GM19438 (cell line): ENCODE measurements around the gene CYP4F22.
"Not testable (repeated sequence)": the region's sequence is repeated elsewhere in the genome, so short reads cannot be mapped to it uniquely, and the experiment has no call there.

Experiments
- ATAC-seq: cut with Tn5 transposase; IDR thresholded peaks from one replicate; pipeline ENCODE4 v1.9.1; 2021; ENCODE audit warnings: low read depth; ENCODE audit not compliant: unreplicated experiment

The CYP4F22 gene

GRCh38 chr19:15564534-15565168 lies 56.3 kb downstream of the CYP4F22 start:
- no peak for ATAC-seq

- no peak for ATAC-seq
These were observed 62.1 kb downstream of the CYP4F22 start for GRCh38 chr19:15570420-15570819.

- ATAC-seq, result no peak
These were observed 67.1 kb downstream of the CYP4F22 start for GRCh38 chr19:15575406-15575805.

GRCh38 chr19:15576526-15577156 lies 68.3 kb downstream of the CYP4F22 start:
- ATAC-seq, result no peak

- no peak for ATAC-seq
These were observed 69.0 kb downstream of the CYP4F22 start for GRCh38 chr19:15577184-15577771.

- ATAC-seq, result no peak
These were observed 75.0 kb downstream of the CYP4F22 start for GRCh38 chr19:15583346-15583745.

GRCh38 chr19:15584095-15584494 lies 75.8 kb downstream of the CYP4F22 start:
- ATAC-seq, result no peak

GRCh38 chr19:15584541-15585115 lies 76.3 kb downstream of the CYP4F22 start:
- no peak for ATAC-seq

- ATAC-seq, result no peak
These were observed 79.3 kb downstream of the CYP4F22 start for GRCh38 chr19:15587663-15588062.

- ATAC-seq, result no peak
These were observed 79.9 kb downstream of the CYP4F22 start for GRCh38 chr19:15588265-15588664.

- no peak for ATAC-seq
These were observed 81.6 kb downstream of the CYP4F22 start for GRCh38 chr19:15589760-15590451.

- ATAC-seq, result no peak
These were observed 83.5 kb downstream of the CYP4F22 start for GRCh38 chr19:15591796-15592195.

- ATAC-seq, result not testable (repeated sequence)
These were observed 84.2 kb downstream of the CYP4F22 start for GRCh38 chr19:15592506-15592905.

GRCh38 chr19:15593766-15594165 lies 85.4 kb downstream of the CYP4F22 start:
- ATAC-seq, result not testable (repeated sequence)

- ATAC-seq, result no peak
These were observed 86.7 kb downstream of the CYP4F22 start for GRCh38 chr19:15595069-15595468.
